ENCODE results near the gene CREB3L2.

GRCh38 chr7:137987018-137987349 lies 14.9 kb downstream of the CREB3L2 start:
- TF ChIP-seq CTCF (conservative IDR thresholded peaks at IDR 0.05; ENCODE audit: low read depth, low read length) (no peak), POLR2A (IDR thresholded peaks at IDR 0.05; ENCODE audit: low read depth, low read length) (no peak), FOS (IDR thresholded peaks at IDR 0.05; ENCODE audit: low read depth, low read length) (no peak), CHD1 (IDR thresholded peaks at IDR 0.05; ENCODE audit: low read depth, low read length) (no peak), MAFK (IDR thresholded peaks at IDR 0.05; ENCODE audit: low read depth, low read length) (no peak), USF2 (IDR thresholded peaks at IDR 0.05; ENCODE audit: low read depth, low read length) (no peak), NFE2L2 (IDR thresholded peaks at IDR 0.05; ENCODE audit: low read depth, low read length) (no peak), BHLHE40 (IDR thresholded peaks at IDR 0.05; ENCODE audit: low read depth, low read length) (no peak), CEBPB (IDR thresholded peaks at IDR 0.05; ENCODE audit: low read depth, low read length) (no peak)
